ENCODE results near the gene ADCY2. TPM values are rescaled to one million over a fixed set of nuclear protein-coding genes. Genes with fewer than 3 reads are reported as not detected.

Gene ADCY2
- total RNA-seq, 1 donor from 2014 or later: 4.5 TPM

GRCh38 chr5:7781899-7782298 lies 386.0 kb downstream of the ADCY2 start:
- no peak for DNase-seq (ENCODE audit: low spot score, unreplicated experiment)
- Mint-ChIP-seq H3K27me3 (peaks cover 36% of the 10 kb centered on the region), H3K36me3 (ENCODE audit: insufficient read depth) (no peaks in the 10 kb centered on the region), H3K4me1 (ENCODE audit: low read depth) (no peaks in the 10 kb centered on the region), H3K27ac (no peak overlapping the region), H3K4me3 (ENCODE audit: low read depth) (no peak overlapping the region), H3K9me3 (ENCODE audit: low read depth) (no peaks in the 10 kb centered on the region)
- no peak for TF ChIP-seq CTCF (IDR thresholded peaks at IDR 0.05; ENCODE audit: unreplicated experiment)

- H3K9me3 Mint-ChIP-seq (ENCODE audit: low read depth): no peaks in the 10 kb centered on the region
- H3K4me1 Mint-ChIP-seq (ENCODE audit: low read depth): no peaks in the 10 kb centered on the region
- H3K27me3 Mint-ChIP-seq: peaks cover 33% of the 10 kb centered on the region
- no peak for DNase-seq (ENCODE audit: low spot score, unreplicated experiment)
- H3K4me3 Mint-ChIP-seq (ENCODE audit: low read depth): no peak overlapping the region
- no peak for TF ChIP-seq CTCF (IDR thresholded peaks at IDR 0.05; ENCODE audit: unreplicated experiment)
- no peak overlapping the region for H3K27ac Mint-ChIP-seq
- H3K36me3 Mint-ChIP-seq (ENCODE audit: insufficient read depth): no peaks in the 10 kb centered on the region
Observed at GRCh38 chr5:7784683-7785380, 388.9 kb downstream of the ADCY2 start.

GRCh38 chr5:7787770-7788169 lies 391.8 kb downstream of the ADCY2 start:
- Mint-ChIP-seq H3K27me3 (peaks cover 20% of the 10 kb centered on the region), H3K36me3 (ENCODE audit: insufficient read depth) (no peaks in the 10 kb centered on the region), H3K9me3 (ENCODE audit: low read depth) (no peaks in the 10 kb centered on the region), H3K27ac (no peak overlapping the region), H3K4me3 (ENCODE audit: low read depth) (no peak overlapping the region), H3K4me1 (ENCODE audit: low read depth) (no peaks in the 10 kb centered on the region)
- no peak for TF ChIP-seq CTCF (IDR thresholded peaks at IDR 0.05; ENCODE audit: unreplicated experiment)
- no peak for DNase-seq (ENCODE audit: low spot score, unreplicated experiment)

GRCh38 chr5:7789567-7789966 lies 393.6 kb downstream of the ADCY2 start:
- Mint-ChIP-seq H3K9me3 (ENCODE audit: low read depth) (no peaks in the 10 kb centered on the region), H3K4me1 (ENCODE audit: low read depth) (peaks cover 5% of the 10 kb centered on the region), H3K4me3 (ENCODE audit: low read depth) (no peak overlapping the region), H3K27me3 (peaks cover 10% of the 10 kb centered on the region), H3K27ac (no peak overlapping the region), H3K36me3 (ENCODE audit: insufficient read depth) (no peaks in the 10 kb centered on the region)
- no peak for DNase-seq (ENCODE audit: low spot score, unreplicated experiment)
- TF ChIP-seq CTCF (IDR thresholded peaks at IDR 0.05; ENCODE audit: unreplicated experiment): no peak

GRCh38 chr5:7793895-7794294 lies 398.0 kb downstream of the ADCY2 start:
- Mint-ChIP-seq H3K4me3 (ENCODE audit: low read depth) (no peak overlapping the region), H3K27me3 (peaks cover 17% of the 10 kb centered on the region), H3K27ac (no peak overlapping the region), H3K4me1 (ENCODE audit: low read depth) (peaks cover 9% of the 10 kb centered on the region), H3K36me3 (ENCODE audit: insufficient read depth) (no peaks in the 10 kb centered on the region), H3K9me3 (ENCODE audit: low read depth) (no peaks in the 10 kb centered on the region)
- TF ChIP-seq CTCF (IDR thresholded peaks at IDR 0.05; ENCODE audit: unreplicated experiment): no peak
- no peak for DNase-seq (ENCODE audit: low spot score, unreplicated experiment)
